Fibroblast of lung (primary cell): ENCODE results near the gene AGAP2.

ENCODE experiments used
- EZH2 ChIP-seq: IDR thresholded peaks from 2 replicates; pipeline ENCODE4 v1.5.1; 2012; ENCODE audit warnings: low read length, control low read depth, mild to moderate bottlenecking; ENCODE audit errors: missing control alignments
- TF ChIP-seq, protein P1 (sequence below), 2 donors: IDR thresholded peaks in 1 of 2; conservative IDR thresholded peaks in 1 of 2; 1 replicate in 1 of 2; 2 replicates in 1 of 2; pipeline ENCODE4 v1.5.1; 2011 to 2012; ENCODE audit warnings: low read length in 2 of 2, control low read depth in 1 of 2, inconsistent platforms in 1 of 2, low read depth in 1 of 2, mild to moderate bottlenecking in 1 of 2

- TF ChIP-seq, protein P1, sequence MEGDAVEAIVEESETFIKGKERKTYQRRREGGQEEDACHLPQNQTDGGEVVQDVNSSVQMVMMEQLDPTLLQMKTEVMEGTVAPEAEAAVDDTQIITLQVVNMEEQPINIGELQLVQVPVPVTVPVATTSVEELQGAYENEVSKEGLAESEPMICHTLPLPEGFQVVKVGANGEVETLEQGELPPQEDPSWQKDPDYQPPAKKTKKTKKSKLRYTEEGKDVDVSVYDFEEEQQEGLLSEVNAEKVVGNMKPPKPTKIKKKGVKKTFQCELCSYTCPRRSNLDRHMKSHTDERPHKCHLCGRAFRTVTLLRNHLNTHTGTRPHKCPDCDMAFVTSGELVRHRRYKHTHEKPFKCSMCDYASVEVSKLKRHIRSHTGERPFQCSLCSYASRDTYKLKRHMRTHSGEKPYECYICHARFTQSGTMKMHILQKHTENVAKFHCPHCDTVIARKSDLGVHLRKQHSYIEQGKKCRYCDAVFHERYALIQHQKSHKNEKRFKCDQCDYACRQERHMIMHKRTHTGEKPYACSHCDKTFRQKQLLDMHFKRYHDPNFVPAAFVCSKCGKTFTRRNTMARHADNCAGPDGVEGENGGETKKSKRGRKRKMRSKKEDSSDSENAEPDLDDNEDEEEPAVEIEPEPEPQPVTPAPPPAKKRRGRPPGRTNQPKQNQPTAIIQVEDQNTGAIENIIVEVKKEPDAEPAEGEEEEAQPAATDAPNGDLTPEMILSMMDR (conservative IDR thresholded peaks at IDR 0.05 in 1 of 2, IDR thresholded peaks at IDR 0.05 in 1 of 2; ENCODE audit: low read depth in 1 of 2, low read length in 2 of 2), result no peak
- TF ChIP-seq EZH2, result no peak
Observed at GRCh38 chr12:57697076-57697475, 41.5 kb downstream of the AGAP2 start.
